BLaER1 treated with 17β-estradiol and CSF1 and Interleukin-3, amounts not matched to agents 10 nM and 100 nM (cell line): Measurements from ENCODE around the gene UXS1.
A peak's percentile ranks its signal among the peaks of the same experiment; 100 is the strongest.

Experiments
- H3K27ac ChIP-seq, 11 experiments: shearing (Covaris generic); formaldehyde crosslinking; 2 replicates each; pipeline ENCODE4 v1.8.1; 2022
- H3K27me3 ChIP-seq, 11 experiments: shearing (Covaris generic); formaldehyde crosslinking; 2 replicates each; pipeline ENCODE4 v1.8.1; 2022
- H3K36me3 ChIP-seq, 11 experiments: shearing (Covaris generic); formaldehyde crosslinking; 2 replicates each; pipeline ENCODE4 v1.8.1; 2022
- H3K4me1 ChIP-seq, 10 experiments: shearing (Covaris generic); formaldehyde crosslinking; 2 replicates each; pipeline ENCODE4 v1.8.1; 2022
- H3K4me2 ChIP-seq, 11 experiments: shearing (Covaris generic); formaldehyde crosslinking; 2 replicates each; pipeline ENCODE4 v1.8.1; 2022
- H3K4me3 ChIP-seq, 10 experiments: shearing (Covaris generic); formaldehyde crosslinking; 2 replicates each; pipeline ENCODE4 v1.8.1; 2022
- H3K9ac ChIP-seq, 11 experiments: shearing (Covaris generic); formaldehyde crosslinking; 2 replicates each; pipeline ENCODE4 v1.8.1; 2022
- H3K9me3 ChIP-seq, 11 experiments: shearing (Covaris generic); formaldehyde crosslinking; replicated peaks in 1 of 11; 2 replicates each; pipeline ENCODE4 v1.8.1; 2022
- H4K20me1 ChIP-seq, 11 experiments: shearing (Covaris generic); formaldehyde crosslinking; 2 replicates each; pipeline ENCODE4 v1.8.1; 2022
- Cebpa-rat ChIP-seq, 11 experiments: shearing (Covaris generic); IDR thresholded peaks; 2 replicates each; pipeline ENCODE4 v1.8.1; 2022

Gene UXS1

DNA sequence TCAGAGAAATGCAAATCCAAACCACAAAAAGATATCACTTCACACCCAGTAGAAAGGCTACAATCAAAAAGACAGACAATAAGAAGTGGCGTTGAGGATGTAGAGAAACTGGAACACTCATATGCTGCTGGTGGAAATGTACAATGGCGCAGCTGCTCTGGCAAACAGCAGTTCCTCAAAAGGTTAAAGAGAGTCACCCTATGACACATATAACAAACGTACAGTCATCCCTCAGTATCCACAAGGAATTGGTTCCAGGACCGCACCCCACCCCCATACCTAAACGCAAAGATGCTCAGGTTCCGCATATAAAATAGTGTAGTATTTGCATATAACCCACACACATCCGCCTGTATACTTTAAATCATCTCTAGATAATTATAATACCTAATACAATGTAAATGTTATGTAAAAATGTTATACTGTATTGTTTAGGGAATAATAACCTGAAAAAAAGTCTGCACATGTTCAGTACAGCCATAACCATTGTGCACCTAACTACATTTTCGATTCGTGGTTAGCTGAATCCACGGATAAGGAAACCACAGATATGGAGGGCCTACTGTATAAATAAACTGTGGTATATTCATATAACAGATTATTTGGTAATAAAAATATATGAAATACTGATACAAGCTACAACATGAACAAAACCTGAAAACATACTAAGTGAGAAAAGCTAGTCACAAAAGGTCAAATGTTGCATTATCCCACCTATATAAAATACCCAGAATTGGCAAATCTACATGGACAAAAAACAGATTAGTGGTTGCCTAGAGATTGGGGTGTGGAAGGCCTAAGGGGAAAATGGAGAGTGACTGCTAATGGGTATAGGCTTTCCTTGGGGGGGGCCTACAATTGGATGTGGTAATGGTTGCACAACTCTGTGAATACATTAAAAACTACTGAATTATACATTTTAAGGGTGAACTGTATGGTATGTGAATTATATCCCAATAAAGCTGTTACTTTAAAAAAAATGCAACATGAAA, 37.5 kb downstream of the UXS1 start:
- peaks cover 55 to 81% (median 70%) of the 10 kb centered on the region in 11 experiments for H3K36me3 ChIP-seq
- peaks cover 33 to 54% (median 52%) of the 10 kb centered on the region in 11 experiments for H3K9me3 ChIP-seq
- peaks cover 29 to 56% (median 48%) of the 10 kb centered on the region in 10 experiments for H3K4me1 ChIP-seq
- TF ChIP-seq Cebpa-rat (IDR thresholded peaks at IDR 0.05) = no peak
- H3K9ac ChIP-seq = no peak overlapping the region
- no peaks in the 10 kb centered on the region for H3K27me3 ChIP-seq
- H3K4me2 ChIP-seq = peak overlapping the region in 4 of 11 experiments; percentile 88 to 96 (median 92); a peak in 7 of 22 replicates
- peak overlapping the region in 3 of 10 experiments; percentile 9 to 67 (median 61); a peak in 3 of 20 replicates for H3K4me3 ChIP-seq
- H4K20me1 ChIP-seq = peaks cover 0 to 26% (median 0%) of the 10 kb centered on the region in 11 experiments; a peak in 7 of 22 replicates
- H3K27ac ChIP-seq = no peak overlapping the region

DNA sequence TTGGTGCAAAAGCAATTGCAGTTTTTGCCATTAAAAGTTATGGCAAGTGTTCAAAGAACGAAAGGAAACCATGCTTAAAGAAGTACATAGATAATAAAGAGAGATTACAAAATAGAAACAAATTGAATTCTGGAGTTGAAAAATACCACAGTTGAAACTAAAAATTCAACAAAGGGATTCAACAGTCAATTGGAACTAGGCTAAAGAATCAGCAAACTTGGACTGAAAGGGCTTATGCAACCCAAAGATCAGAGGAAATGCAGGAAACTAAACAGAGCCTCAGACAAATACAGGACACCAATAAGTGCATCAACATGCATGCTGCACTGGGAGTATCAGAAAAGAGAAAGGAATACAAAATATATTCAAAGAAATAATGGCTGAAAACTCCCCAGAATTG, 40.3 kb downstream of the UXS1 start:
- H3K27ac ChIP-seq = no peak overlapping the region
- TF ChIP-seq Cebpa-rat (IDR thresholded peaks at IDR 0.05) = no peak
- H4K20me1 ChIP-seq = peaks cover 0 to 8% (median 0%) of the 10 kb centered on the region in 11 experiments; a peak in 5 of 22 replicates
- H3K9ac ChIP-seq = no peak overlapping the region
- H3K4me2 ChIP-seq = no peak overlapping the region; a peak in 1 of 22 replicates
- H3K4me3 ChIP-seq = peak overlapping the region in 1 of 10 experiments; percentile 0; a peak in 2 of 20 replicates
- H3K27me3 ChIP-seq = no peaks in the 10 kb centered on the region
- peaks cover 81 to 98% (median 92%) of the 10 kb centered on the region in 11 experiments for H3K36me3 ChIP-seq
- H3K9me3 ChIP-seq = peaks cover 33 to 61% (median 53%) of the 10 kb centered on the region in 11 experiments
- peaks cover 1 to 48% (median 25%) of the 10 kb centered on the region in 10 experiments; a peak in 18 of 20 replicates for H3K4me1 ChIP-seq

DNA sequence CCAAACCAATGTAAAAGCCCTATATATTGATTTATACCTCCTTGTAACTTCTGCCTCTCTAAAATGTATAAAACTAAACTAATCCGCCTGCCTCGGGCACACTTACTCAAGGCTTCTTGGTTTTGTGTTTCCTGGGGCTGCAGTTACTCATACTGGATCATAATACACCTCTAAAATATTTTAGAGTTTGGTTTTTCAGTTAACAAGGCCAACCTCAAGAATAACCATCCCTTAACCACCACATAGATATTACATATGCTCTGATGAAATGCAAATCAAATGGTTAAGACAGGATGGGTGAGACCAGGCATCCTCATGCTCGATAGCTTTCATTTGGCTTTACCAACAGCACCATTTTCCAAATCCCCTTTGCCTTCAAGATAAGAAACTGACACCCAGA, 46.4 kb downstream of the UXS1 start:
- H3K27me3 ChIP-seq = no peaks in the 10 kb centered on the region
- H3K36me3 ChIP-seq = peaks cover 63 to 99% (median 98%) of the 10 kb centered on the region in 11 experiments
- TF ChIP-seq Cebpa-rat (IDR thresholded peaks at IDR 0.05) = no peak
- peak overlapping the region in 1 of 11 experiments; percentile 4; a peak in 1 of 22 replicates for H3K4me2 ChIP-seq
- no peak overlapping the region for H3K27ac ChIP-seq
- peaks cover 0 to 9% (median 2%) of the 10 kb centered on the region in 11 experiments; a peak in 14 of 22 replicates for H3K9me3 ChIP-seq
- H4K20me1 ChIP-seq = peaks cover 0 to 53% (median 14%) of the 10 kb centered on the region in 11 experiments; a peak in 12 of 22 replicates
- H3K4me1 ChIP-seq = peaks cover 0 to 57% (median 12%) of the 10 kb centered on the region in 10 experiments; a peak in 15 of 20 replicates
- no peak overlapping the region for H3K4me3 ChIP-seq
- H3K9ac ChIP-seq = no peak overlapping the region

DNA sequence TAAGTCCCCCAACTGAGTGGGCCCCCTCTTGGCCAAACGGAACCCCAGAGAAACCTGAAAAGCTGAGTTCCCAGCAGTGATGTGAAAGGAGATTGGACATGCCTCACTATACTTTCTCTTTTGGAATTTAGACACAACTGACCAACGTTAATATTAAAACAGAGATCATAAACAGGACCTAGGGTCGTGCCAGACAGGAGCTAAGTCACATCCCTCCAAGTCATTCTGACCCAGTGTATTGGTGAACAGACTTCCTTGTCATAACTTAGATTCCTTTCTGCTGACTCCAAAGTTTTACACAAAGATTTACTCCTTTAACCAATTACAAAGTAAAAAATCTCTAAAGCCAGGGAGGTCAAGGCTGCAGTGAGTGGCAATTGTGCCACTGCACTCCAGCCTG, 46.9 kb downstream of the UXS1 start:
- Histone ChIP-seq H3K4me3 (no peak overlapping the region), H3K9ac (no peak overlapping the region), H4K20me1 (peaks cover 0 to 57% (median 18%) of the 10 kb centered on the region in 11 experiments; a peak in 12 of 22 replicates), H3K36me3 (peaks cover 61 to 100% (median 99%) of the 10 kb centered on the region in 11 experiments), H3K27me3 (no peaks in the 10 kb centered on the region), H3K4me1 (peaks cover 0 to 59% (median 16%) of the 10 kb centered on the region in 10 experiments; a peak in 15 of 20 replicates), H3K9me3 (peaks cover 0 to 7% (median 0%) of the 10 kb centered on the region in 11 experiments; a peak in 2 of 22 replicates), H3K4me2 (no peak overlapping the region), H3K27ac (peak overlapping the region in 1 of 11 experiments; percentile 14; a peak in 1 of 22 replicates)
- TF ChIP-seq Cebpa-rat (IDR thresholded peaks at IDR 0.05) = no peak

DNA sequence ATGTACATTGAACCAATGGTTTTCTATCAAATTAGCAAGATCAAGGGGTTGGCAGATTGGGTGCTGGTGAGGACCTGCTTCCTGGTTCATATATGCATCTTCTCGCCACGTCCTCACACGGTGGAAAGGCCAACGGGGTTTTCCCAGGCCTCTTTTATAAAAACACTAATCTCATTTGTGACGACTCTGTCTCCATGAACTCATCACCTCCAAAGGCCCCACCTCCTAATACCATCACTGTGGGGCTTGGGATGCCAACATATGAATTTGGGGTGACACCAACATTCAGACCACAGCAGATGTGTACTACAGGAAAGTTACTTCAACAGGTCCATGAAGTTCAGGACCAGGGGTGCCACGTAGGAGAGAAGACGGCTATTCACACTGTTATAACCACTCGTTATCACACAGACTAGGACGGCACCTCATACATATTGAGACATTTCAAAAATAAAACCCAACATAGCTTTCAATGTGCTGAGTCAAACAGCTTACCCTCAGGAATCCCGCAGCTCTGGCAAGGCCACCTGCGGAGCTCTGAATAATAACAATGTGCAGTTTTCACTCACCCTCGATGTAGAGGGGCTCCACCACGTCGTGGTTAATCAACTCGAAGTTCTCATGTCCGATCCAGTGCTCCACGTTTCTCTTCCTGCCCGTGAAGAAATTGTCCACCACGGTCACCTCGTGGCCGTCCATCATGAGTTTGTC, 49.3 kb downstream of the UXS1 start:
- Histone ChIP-seq H4K20me1 (peaks cover 0 to 76% (median 34%) of the 10 kb centered on the region in 11 experiments; a peak in 19 of 22 replicates), H3K27ac (no peak overlapping the region), H3K4me3 (no peak overlapping the region), H3K9me3 (no peaks in the 10 kb centered on the region; a peak in 1 of 22 replicates), H3K4me1 (peaks cover 8 to 72% (median 40%) of the 10 kb centered on the region in 10 experiments), H3K36me3 (peaks cover 41 to 99% (median 93%) of the 10 kb centered on the region in 11 experiments), H3K9ac (no peak overlapping the region), H3K27me3 (no peaks in the 10 kb centered on the region), H3K4me2 (peak overlapping the region in 1 of 11 experiments; percentile 78; a peak in 1 of 22 replicates)
- no peak for TF ChIP-seq Cebpa-rat (IDR thresholded peaks at IDR 0.05)

DNA sequence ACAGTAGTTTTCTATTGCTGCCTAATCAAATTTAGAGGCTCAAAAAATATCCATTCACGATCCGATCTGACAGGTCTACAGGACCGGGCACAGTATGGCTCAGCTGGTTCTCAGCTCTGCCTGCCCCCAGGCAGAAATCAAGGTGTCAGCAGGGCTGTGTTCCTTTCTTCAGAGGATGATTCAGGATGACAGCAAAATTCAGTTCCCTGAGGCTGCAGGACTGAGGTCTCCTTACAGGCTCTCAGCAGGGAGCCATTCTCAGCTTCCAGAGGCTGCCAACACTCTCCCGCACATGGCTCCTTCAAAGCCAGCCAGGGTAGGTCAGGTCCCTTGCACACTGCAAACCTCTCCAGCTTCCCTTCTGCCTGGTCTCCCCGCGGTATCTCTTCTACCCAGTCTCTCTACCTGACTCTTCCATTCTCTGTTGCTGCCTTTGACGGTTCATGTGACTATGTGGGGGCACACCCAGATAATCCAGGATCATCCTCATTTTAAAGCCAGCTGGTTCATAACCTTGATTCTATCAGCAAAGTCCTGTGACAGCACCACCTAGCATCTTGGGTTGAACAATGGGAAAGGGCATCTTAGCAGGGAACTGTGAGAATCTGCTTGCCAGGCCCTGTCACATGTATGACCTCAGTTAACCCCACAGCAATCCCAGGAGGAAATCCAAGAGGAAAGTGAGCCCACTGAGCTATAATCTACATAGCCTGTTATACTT, 50.4 kb downstream of the UXS1 start:
- peaks cover 0 to 87% (median 45%) of the 10 kb centered on the region in 11 experiments; a peak in 19 of 22 replicates for H4K20me1 ChIP-seq
- H3K9me3 ChIP-seq = no peaks in the 10 kb centered on the region; a peak in 1 of 22 replicates
- no peak overlapping the region for H3K9ac ChIP-seq
- H3K27me3 ChIP-seq = no peaks in the 10 kb centered on the region
- no peak for TF ChIP-seq Cebpa-rat (IDR thresholded peaks at IDR 0.05)
- peak overlapping the region in 5 of 11 experiments; percentile 8 to 78 (median 46); a peak in 4 of 22 replicates for H3K4me2 ChIP-seq
- H3K36me3 ChIP-seq = peaks cover 32 to 92% (median 81%) of the 10 kb centered on the region in 11 experiments
- no peak overlapping the region for H3K4me3 ChIP-seq
- H3K4me1 ChIP-seq = peaks cover 19 to 83% (median 51%) of the 10 kb centered on the region in 10 experiments
- H3K27ac ChIP-seq = peak overlapping the region in 2 of 11 experiments; percentile 3 to 7; a peak in 1 of 22 replicates

DNA sequence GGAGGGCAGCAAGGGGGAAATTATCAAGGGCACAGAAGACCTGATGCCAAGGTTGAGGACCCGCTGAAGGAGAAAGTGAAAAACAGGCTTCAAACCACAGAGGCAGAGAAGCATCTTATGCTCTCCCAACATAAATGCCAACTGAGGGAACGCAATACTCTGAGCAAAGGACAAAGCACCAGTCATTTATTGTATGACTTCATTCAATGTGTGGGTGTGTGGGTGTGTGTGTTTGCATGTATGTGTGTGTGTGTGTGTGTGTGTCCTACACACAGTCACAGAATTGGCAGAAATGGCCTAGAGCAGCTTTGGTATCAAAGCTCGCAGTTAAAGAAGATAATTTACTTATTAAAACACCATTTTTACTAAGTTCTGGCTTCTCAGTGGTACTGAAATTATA, 51.4 kb downstream of the UXS1 start:
- H3K36me3 ChIP-seq = peaks cover 40 to 92% (median 81%) of the 10 kb centered on the region in 11 experiments
- TF ChIP-seq Cebpa-rat (IDR thresholded peaks at IDR 0.05) = no peak
- H3K27me3 ChIP-seq = no peaks in the 10 kb centered on the region
- H4K20me1 ChIP-seq = peaks cover 0 to 95% (median 55%) of the 10 kb centered on the region in 11 experiments; a peak in 19 of 22 replicates
- peak overlapping the region in 3 of 11 experiments; percentile 17 to 44 (median 41); a peak in 3 of 22 replicates for H3K27ac ChIP-seq
- peak overlapping the region in 7 of 11 experiments; percentile 11 to 78 (median 46); a peak in 12 of 22 replicates for H3K4me2 ChIP-seq
- H3K9me3 ChIP-seq = peaks cover 0 to 7% (median 4%) of the 10 kb centered on the region in 11 experiments; a peak in 10 of 22 replicates
- H3K9ac ChIP-seq = no peak overlapping the region
- peaks cover 25 to 83% (median 58%) of the 10 kb centered on the region in 10 experiments for H3K4me1 ChIP-seq
- H3K4me3 ChIP-seq = no peak overlapping the region
